HG03066 (cell line): Measurements from ENCODE around the gene SORCS1.

Experiments
- ATAC-seq: cut with Tn5 transposase; IDR thresholded peaks from one replicate; pipeline ENCODE4 v1.9.1; 2021; ENCODE audit warnings: low read depth; ENCODE audit not compliant: unreplicated experiment

The SORCS1 gene

DNA sequence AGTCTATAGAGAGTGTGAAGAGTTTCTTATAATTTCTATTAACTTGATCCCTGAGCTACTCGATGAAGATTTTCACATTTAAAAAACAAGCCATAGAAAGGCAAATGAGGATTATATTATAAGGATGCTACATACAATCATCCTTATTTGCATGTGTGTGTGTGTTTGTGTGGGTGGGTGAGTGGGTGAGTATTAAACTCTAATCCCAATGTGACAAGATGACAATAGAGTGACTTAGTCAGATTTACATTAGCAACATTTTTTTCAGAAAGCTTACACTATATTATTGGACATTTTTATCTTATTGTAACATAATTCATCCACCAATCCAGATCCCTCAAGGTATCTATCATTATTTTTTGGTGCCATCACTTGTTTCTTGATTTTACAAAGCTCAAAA is 331.7 kb downstream of the SORCS1 start:
- no peak for ATAC-seq

DNA sequence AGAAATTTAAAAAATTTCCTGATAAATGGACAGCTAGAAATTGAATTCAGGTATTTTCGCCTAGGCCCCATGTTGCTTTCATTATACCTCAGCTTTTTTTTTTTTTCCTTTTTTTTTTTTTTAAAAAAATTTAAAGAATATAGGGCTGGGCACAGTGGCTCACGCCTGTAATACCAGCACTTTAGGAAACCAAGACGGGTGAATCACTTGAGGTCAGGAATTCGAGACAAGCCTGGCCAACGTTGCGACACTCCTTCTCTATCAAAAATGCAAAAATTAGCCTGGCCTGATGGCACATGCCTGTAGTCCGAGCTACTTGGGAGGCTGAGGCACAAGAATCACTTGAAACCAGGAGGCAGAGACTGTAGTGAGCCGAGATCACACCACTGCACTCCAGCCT is 334.0 kb downstream of the SORCS1 start:
- ATAC-seq = no peak

DNA sequence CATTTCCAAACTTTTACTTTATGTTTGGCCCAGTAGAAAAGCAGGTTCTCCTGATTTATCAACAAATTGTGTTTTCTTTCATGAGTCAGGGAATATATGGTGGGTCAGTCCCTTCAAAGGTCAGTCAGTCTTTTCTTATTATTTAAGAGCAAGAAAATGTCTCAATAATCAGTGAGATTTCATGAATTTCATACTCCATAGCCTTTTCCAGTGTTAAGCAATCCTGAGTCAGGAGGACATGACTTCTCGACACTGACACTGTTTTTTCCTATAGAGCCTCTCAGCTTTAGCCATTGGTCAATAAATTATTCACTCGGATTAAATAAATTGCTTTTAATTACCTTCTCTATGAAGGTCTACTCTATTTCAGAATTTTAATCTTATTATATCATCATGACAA is 334.5 kb downstream of the SORCS1 start:
- no peak for ATAC-seq

DNA sequence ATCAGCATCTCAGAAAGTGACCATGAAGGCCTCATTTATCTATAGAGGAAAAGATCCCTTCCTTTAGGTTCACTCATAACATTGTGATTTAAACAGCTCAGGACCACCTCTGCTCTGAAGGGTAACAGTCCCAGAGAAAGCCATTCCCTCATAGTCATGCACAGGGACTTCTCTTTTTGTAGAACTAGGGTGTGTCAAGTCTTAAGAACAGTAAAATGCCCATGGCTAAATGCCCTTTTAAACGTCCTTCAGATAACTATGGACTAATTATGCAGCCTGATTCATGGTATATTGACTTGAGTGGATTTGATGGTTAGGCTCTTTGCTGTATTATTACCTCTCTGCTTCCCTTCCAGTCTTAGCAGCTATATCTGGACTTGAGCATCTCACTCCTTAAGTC is 337.8 kb downstream of the SORCS1 start:
- ATAC-seq = no peak

DNA sequence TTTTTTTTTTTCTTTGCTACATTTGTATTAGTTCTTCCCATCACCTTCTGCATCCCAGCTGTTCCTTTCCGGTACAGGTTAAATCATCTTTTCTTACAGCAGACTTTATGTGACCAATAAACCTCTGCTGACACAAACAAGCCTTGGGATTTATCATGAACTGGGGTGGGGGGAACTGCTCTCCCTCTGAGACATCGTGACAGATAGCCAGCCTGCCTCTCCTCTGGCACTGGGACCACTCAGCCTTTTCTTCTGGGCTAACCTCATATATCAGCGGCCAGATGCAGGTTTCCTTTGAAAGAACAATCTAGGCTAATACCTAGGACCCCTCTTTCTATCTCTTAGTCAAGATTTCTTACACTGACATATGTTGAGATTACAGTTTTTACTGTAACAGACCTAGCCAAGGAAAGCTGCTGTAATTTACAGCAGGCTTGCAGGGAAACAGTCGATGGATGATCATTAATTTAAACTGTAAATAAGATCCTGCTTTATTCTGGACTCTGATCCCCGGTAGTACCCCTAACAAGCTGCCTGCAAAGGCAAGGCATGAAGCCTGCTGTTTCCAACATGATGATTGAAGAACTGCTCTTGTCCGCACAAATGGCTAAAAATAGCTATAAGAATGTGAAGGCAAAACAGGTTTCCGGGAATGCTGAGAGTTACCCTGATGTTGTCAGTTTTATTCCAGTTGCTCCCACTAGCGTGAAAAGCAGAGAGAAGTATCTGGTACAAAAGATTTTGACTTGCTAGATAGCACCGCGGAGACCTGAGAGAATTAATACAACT is 338.7 kb downstream of the SORCS1 start:
- ATAC-seq = no peak

DNA sequence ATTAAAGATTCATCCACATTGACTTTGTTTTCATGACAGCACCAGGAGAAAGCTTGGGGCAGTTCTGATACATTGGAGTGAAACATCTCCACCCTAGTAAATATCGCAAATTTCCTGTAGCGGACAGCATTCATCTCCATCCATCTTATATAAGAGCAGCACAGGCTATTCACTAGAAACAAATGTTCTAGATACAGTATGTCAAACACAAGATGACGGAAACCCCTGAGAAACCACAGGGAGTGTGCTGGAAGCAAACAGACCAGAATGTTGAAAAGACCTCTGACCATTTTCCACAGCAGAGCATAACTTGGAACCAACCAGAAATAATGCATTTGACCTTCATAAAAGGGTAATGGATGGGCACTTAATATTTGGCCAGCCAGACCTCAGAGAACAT is 343.9 kb downstream of the SORCS1 start:
- no peak for ATAC-seq

DNA sequence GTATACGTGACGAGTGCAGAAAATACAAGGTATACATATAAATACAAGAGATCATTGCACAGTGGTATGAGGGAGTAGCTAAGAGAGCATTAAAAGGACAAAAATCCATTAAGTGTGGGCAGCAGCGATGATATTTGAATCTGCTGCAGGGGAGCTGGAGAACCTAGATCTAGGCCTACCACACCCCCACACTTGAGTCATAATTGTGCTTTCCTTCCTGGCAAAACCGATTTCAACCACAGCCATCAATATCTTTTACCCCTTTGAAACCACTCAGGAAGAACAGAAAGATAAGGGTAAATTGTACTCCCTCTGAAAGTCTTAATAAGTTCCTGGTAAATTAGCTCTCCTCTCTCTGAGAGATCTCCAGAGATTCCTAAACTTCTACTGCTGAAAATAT is 345.0 kb downstream of the SORCS1 start:
- ATAC-seq = no peak

DNA sequence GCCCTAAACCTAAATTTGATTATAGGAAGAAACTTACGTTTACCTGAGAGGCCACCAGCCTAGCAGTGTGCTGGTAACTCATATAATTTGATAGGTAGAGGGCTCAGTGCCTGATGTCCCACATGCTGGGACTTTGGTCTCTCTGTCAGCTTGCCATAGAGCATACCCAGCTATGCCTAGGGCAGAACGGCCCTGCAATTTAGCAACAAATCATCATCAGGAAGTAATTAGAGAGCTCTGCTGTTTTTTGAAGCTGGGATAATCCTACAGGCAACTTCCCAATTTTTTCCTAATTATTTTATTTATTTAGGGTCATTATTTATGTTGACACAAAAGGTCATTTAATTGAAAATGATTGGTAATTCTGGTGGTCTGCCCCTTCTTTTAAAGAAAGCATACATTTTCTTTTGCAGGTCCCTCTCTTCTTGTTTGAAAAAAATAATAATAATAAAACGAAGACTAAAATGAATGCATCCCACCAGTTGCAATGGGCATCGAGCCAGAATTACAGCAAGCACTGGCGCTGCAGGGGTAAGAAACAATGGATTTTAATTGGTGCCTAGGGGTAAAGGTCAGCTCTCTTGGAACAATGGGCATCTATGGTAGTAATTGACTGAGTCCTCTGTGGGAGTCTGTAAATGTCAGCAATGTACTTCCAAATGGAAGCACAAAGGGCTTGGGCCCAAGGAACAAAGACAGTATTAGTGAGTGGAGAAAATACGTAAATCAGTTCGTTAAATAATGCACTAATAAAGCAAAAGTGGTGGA is 348.0 kb downstream of the SORCS1 start:
- no peak for ATAC-seq

DNA sequence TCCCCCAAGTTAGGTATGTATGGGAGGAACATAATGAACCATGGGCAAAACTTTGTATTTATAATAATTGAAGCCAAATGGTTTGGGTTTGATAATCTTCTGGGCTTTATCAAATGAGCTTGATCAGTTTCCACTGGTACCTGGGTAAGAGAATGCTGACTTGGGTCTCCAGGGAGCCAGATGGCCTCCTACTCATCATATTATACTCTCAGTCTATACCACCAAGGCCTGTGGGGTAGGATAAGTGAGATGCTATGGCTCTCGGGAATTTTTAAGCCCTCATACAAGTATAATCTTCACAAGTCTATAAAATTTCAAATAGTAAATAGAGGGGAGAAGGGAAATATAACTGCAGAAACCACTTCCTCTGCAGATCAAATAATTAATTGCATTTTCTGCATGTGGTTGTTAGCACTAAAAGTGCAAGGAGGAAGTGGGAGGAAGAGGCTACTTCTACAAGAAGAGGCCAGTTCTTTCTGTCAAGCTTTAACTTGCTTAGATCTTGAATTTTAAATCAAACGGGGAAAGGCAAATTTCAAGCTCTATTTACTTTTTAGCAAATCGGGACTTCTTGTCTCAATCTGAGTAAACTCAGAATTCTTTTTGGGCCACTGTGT is 349.0 kb downstream of the SORCS1 start:
- ATAC-seq = peak; percentile 56

DNA sequence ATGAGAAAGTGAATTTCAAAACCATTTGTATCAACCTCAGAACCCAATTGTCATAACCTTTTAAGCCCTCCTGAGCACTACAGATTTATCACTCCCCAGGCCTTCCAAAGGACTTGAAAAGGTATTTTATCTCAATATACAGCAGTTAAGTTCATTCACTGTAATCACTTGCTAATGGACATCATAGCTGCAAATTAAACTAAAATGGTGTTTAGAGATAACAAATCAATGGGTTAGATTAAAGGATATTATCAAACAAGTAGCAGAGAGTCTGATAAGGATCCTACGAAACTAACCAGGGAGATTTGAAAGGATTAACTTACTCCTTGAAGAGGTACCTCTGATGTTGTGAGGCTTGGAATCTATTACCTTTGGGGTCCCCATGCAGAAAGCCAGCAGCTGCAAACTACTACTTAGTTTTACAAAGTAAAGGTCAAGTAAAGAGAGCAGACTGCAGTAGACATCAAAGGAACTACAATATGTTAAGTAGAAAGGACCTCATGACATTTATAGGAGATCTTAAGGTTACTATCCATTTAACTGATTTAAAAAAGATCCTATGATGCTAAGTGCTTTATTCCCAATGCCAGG is 359.4 kb downstream of the SORCS1 start:
- no peak for ATAC-seq

DNA sequence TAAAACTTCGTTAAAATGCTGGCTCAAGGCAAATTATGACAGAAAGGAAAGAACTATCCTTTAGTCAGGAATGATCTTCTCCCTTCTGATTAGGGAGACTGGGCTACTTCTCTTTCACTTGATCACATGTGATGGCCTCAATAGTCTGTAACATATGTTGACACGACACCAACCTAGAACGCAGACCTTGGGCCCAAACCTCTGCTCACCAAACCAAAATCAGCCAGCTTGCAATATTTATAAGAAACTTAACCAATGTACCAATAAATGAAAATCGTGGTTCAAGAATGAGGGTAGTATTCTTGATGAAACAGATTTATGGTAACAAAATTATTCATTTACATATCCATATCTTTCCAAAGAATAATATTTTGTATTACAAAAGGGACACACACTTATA is 361.6 kb downstream of the SORCS1 start:
- ATAC-seq = no peak

DNA sequence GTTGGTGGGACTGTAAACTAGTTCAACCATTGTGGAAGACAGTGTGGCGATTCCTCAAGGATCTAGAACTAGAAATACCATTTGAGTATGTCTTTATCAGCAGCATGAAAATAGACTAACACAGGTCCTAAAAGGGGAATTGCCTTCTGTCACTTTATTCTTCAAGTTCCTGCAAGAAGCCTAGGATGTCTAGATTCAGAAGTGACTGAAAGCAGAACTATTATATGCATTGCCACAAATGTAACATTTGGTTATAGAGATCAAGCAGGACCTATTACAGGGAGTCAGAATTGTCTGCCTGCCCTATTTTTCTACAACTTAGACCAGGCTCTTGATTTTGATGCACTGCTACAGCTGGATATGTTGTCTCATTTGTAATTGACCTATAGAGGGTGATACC is 364.7 kb downstream of the SORCS1 start:
- no peak for ATAC-seq

DNA sequence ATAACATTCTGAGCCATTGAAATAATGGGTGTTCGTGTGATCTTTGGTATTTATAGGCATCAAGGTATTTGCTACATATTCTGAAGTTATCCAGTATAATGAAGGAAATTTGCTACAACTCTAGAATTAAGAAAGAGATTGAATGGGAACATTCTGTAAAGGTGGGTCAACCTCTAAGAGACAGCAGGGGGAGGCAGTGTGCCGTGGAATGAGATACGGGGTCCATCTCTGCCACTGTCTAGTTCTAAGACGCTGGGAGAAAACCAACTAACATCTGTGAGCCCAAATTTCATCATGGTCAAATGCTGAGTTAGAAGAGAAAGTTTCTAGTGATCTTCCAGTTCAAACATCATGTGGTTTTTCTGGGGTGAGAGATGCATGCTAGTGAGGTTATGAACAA is 368.9 kb downstream of the SORCS1 start:
- peak; percentile 96 for ATAC-seq

DNA sequence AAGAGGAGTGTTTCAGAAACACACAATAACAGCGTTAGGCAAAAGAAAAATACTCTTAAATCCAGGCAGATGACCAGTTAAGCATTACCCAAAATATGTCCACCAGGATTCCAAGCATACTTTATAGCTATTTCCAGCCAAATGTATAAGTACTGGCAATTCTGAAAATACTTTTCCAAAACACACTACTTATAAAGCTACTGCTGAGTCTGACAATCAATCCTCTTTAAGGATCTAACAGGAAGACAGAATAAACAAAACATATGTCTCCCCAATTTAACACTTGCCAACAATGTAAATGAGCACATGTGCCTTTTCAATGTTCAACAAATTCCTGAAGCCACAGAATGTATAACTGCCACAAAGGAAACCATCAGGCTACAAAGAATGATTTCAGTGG is 370.9 kb downstream of the SORCS1 start:
- no peak for ATAC-seq

DNA sequence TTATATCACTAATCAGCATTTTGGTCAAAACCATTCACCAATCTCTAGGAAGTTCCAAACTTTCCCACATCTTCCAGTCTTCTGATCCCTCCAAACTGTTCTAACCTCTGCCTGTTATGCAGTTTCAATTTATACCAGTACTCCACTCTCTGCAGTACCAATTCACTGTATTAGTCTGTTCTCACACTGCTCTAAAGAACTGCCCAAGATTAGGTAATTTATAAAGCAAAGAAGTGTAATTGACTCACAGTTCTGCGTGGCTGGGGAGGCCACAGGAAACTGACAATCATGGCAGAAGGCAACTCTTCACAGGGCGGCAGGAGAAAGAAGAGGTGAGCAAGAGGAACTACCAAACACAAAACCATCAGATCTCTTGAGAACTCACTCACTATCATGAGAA is 374.9 kb downstream of the SORCS1 start:
- no peak for ATAC-seq

DNA sequence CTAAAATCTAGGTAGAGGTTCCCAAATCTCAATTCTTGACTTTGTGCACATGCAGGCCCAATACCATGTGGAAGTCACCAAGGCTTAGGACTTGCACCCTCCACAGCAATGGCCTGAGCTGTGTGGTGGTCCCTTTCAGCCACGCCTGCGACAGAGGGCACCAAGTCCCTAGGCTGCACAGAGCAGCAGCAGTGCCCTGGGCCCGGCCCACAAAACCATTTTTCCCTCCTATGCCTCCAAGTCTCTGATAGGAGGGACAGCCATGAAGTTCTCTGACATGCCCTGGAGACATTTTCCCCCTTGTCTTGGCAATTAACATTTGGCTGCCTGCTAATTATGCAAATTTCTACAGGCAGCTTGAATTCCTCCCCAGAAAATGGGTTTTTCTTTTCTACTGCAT is 375.5 kb downstream of the SORCS1 start:
- no peak for ATAC-seq

DNA sequence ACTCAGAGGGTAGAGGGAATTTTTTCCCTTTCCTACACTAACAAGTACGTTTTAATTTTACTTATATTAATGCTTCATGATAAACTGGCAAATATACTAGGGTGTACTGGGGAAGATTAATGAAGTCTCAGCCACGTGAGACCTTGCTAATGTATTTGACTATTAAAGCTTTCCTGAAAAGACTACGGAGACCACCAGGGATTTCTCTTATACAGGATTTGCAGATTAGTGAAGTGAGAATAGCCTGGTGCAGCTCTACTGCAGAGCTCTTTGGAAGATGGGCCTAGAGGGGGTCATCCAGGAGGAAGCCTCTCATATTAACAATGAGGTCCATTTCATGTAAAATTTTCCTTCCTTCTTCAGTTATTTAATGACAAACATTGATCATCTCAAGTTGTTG is 379.0 kb downstream of the SORCS1 start:
- ATAC-seq = no peak

DNA sequence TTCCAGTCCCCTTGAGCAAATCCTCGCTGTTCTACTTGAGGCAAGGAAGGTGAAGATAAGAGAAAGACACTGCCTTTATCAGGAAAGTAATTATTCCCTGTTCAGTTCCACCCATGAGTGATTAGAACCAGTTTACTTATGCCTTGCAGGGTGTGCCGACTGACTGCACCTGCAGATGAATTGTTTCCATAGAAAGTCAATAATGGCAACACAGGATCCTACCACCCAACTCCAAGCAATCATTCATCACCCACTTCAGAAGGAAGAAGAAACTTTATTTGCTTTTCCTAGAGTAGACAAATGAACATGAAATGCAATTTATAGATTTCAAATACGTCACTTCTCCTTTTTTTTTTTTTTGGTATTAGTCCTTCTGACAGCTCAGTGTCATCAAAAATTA is 383.9 kb downstream of the SORCS1 start:
- ATAC-seq = no peak

DNA sequence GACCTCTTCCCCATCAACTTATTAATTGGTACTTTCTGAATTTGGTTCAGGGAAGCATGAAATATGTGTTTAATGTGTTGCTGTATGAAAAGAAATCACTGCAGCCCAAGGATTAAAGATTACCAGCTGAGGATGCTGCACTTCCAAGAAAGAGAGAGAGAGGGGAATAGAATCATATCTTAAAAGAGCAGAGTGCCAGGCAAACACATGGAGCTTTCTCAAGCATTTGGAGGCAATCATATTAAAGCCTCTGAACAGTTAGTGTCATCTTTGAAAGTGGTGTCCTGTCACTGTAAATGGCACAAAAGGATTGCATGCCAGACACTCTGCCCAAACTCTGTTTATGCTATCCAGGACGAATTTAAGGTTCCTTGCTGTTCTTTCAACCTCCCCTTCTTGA is 386.7 kb downstream of the SORCS1 start:
- ATAC-seq = no peak

DNA sequence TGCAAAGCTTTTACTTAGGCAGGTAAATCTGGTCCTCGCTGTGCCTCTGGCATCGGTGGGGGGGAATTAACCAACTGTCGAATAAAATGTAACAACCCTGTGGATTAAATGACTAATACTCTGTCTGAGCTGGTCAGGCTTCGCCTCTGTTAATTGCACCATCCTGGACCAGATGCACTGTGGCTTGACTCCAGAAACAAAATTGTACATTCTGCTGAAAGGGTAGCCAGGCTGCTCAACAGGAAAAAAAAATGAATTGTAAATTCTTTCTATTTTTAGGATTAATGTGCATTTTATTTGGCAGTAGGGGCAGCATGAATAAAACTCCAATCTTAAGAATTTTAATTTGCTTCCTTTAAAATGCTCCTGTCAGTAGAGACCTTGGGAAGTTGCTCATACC is 389.4 kb downstream of the SORCS1 start:
- no peak for ATAC-seq

DNA sequence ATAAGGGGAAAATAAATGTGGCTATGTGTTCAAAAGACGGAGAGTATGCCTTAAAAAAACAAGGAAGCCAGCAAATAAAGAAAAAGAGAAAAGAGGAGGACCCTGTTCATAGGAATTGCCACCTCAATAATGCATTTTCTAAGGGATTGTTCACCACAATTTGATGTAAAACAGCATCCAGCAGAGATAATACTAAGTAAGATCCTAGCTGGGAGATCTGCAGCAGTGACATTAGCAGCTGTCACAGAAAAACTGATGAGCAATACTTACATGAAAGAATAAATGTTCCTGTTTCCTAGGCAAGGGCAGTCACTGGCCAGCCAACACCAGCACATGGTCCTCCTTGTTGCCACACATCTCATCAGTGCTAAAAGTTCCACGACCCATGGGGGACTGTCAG is 391.5 kb downstream of the SORCS1 start:
- ATAC-seq = no peak
